GM12891 (cell line): ENCODE measurements around the gene DNAJA3.
A peak's percentile ranks its signal among the peaks of the same experiment; 100 is the strongest.

ENCODE experiments used
- DNase-seq: peaks from one replicate; pipeline ENCODE4 v3.0.0; 2011; ENCODE audit warnings: low spot score; ENCODE audit not compliant: insufficient read length
- FAIRE-seq: peaks from 2 replicates; lab custom pipeline; 2011; peaks lifted over from hg19 to GRCh38; lab: Jason Lieb, UNC
- PAX5 ChIP-seq: IDR thresholded peaks from 2 replicates; pipeline ENCODE4 v1.6.1; 2011; ENCODE audit warnings: low read length, moderate library complexity, mild to moderate bottlenecking; ENCODE audit not compliant: insufficient read depth, severe bottlenecking
- POLR2A ChIP-seq: IDR thresholded peaks from 2 replicates; pipeline ENCODE4 v1.6.1; 2011; ENCODE audit warnings: low read depth, low read length, control low read depth
- POLR2AphosphoS5 ChIP-seq: IDR thresholded peaks from 2 replicates; pipeline ENCODE4 v1.6.1; 2011; ENCODE audit warnings: low read depth, low read length, control low read depth
- POU2F2 ChIP-seq: IDR thresholded peaks from 2 replicates; pipeline ENCODE4 v1.6.1; 2011; ENCODE audit warnings: low read depth, mild to moderate bottlenecking, control low read depth, low read length, moderate library complexity
- SPI1 ChIP-seq: IDR thresholded peaks from 2 replicates; pipeline ENCODE4 v1.6.1; 2011; ENCODE audit warnings: low read depth, low read length, control low read depth
- TAF1 ChIP-seq: IDR thresholded peaks from 2 replicates; pipeline ENCODE4 v1.6.1; 2011; ENCODE audit warnings: low read depth, low read length, control low read depth

The DNAJA3 gene

DNA sequence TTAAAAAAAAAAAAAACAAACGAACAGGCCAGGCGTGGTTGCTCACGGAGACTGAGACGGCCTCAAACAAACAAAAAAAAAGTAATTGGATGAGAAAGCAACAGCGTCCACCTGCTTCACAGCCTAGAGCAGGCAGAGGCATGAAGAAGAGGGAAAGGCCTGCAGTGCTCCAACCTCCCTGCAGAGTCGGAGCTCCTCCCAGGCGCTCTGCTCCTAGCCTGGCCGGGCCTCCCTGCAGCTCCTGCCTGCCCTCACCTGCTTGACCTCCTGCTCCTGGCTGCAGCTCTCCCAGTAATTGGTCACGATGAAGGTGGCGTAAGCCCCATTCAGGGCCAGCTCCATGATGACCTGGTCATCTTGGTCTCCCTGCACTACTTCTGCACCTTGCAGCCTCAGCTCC is 43.3 kb downstream of the DNAJA3 start:
- FAIRE-seq = no peak
- TF ChIP-seq POLR2A = no peak
- no peak for TF ChIP-seq PAX5
- TF ChIP-seq SPI1 = no peak
- TF ChIP-seq TAF1 = no peak
- no peak for TF ChIP-seq POLR2AphosphoS5
- TF ChIP-seq POU2F2 = no peak
- DNase-seq = no peak

DNA sequence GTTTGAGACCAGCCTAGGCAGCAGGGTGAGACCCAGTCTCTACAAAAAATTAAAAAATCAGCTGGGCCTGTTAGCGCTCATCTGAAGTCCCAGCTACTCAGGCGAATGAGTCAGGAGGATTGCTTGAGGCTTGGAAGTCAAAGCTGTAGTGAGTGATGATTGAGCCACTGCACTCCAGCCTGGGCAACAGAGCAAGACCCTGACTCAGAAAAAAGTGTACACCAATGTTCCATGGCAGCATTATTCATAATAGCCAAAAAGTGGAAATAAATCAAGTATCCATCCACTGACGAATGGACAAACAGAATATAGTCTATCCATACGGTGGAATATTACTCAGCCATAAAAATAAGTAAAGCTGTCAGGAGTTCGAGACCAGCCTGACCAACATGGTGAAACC is 46.2 kb downstream of the DNAJA3 start:
- FAIRE-seq (no peak), DNase-seq (no peak)
- TF ChIP-seq PAX5 (no peak), POU2F2 (no peak), SPI1 (no peak), POLR2AphosphoS5 (no peak), TAF1 (no peak), POLR2A (no peak)

DNA sequence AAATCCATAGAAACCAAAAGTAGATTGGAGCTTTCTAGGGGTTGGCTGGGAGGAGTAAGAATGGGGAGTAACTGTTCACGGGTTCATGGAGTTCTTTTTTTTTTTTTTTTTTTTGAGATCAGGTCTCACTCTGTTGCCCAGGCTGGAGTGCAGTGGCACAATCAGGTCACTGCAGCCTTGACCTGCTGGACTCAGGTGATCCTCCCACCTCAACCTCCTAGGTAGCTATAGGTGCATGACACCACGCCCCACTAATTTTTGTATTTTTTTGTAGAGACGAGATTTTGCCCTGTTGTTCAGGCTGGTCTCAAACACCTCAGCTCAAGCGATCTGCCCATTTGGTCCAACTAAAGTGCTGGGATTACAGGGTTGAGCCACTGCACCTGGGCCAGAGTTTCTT is 47.2 kb downstream of the DNAJA3 start:
- FAIRE-seq (no peak), DNase-seq (no peak)

DNA sequence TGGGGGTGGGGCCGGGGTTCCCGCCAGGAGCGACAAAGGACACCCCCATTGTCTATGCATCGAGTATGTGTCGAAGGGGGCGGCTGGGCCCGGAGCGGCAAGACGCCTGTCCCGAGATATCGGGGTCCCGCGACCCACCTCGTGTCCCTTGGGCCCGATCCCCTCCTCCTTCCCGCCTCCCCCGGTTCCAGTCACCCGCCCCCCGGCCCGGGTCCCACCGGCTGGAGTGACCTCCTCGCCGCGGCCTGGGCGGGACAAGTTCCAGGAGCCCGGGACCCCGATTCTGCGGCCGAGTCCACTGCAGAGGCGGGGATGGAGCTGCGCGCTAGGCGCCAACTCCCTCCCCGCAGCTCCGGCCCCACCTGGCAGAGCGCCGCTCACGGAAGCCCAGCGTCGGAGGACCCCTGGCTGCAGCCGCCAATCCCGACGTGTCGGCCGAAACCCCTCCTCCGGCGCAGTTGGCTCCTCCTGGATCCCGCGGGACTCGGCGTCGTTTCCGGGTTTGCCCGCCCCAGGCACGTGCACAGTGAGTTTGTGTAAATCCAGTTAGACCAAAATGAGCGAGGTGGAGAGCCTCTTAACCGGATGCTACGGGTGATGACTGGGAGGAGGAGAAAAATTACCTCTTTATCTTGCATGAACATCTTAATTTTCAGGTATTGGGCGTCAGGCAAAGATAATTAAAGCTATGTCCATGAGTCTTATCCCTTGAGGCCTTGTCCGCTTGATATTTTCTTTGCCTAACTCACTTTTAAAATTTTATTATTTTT is 48.7 kb downstream of the DNAJA3 start, which contains the start of gene NMRAL1:
Gene NMRAL1, minus strand, starts transcription at position 434 of the 770 bp plus-strand sequence. CDS start 493 bp downstream, outside the sequence.
- FAIRE-seq (peak; percentile 45), DNase-seq (peak; percentile 89)
- no peak for TF ChIP-seq POU2F2
- TF ChIP-seq TAF1 = no peak
- no peak for TF ChIP-seq PAX5
- TF ChIP-seq POLR2A = peak; percentile 74
- no peak for TF ChIP-seq SPI1
- TF ChIP-seq POLR2AphosphoS5 = peak; percentile 84

More for the DNA sequence above, 47.2 kb downstream of the DNAJA3 start:
- no peak for TF ChIP-seq PAX5
- TF ChIP-seq POLR2A = no peak
- no peak for TF ChIP-seq TAF1
- TF ChIP-seq POLR2AphosphoS5 = no peak

DNA sequence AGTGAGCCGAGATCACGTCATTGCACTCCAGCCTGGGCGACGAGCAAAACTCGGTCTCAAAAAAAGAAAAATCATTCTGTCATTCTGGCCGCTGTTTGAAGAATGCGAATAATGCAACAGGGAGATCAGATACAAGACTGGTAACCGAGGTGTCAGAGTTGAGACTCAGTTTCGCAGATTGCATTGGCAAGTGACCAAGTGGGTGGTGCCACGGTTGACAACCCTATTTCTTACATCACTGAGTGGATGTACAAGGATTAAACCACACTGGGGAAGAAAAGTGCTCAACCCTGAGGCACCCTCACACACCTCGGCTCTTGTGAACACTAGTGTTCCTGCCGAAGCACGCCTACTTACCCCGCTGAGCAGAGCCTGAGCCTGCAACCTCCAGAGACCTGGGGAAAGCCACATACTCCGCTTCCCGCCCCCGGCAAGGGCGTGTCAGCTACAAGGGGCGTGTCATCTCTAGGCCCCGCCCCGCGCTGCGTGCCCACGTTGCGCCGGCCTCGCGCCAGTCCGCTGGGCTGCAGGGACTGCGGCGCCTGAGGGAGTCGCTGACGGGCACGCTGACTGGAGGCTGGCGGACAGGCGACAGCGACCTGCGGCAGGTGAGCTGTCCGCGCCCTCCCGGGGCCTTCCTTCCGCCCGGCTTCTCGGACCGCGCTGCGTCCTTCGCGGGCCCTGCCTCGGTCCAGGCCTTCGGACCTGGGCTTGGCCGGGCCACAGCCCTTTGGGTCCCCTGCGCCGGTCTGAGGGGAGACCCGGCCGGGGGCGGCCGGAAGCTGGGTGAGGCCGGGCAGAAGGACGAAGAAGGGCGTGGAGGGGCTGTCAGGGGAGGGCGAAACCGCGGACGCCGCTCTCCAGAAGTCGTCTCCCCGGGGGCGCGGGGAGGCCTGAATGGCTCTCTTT is 50.5 kb downstream of the DNAJA3 start, which contains the start of gene HMOX2:
Gene HMOX2, plus strand, starts transcription at position 519 of the 909 bp plus-strand sequence. CDS start 29,127 bp downstream, outside the sequence.
- DNase-seq (peak; percentile 93), FAIRE-seq (peak; percentile 97)
- TF ChIP-seq POLR2AphosphoS5 (peak; percentile 84), POLR2A (peak; percentile 91), TAF1 (peak; percentile 80), PAX5 (no peak), SPI1 (no peak), POU2F2 (peak; percentile 23; the same call in 1 of the 2 replicates)

DNA sequence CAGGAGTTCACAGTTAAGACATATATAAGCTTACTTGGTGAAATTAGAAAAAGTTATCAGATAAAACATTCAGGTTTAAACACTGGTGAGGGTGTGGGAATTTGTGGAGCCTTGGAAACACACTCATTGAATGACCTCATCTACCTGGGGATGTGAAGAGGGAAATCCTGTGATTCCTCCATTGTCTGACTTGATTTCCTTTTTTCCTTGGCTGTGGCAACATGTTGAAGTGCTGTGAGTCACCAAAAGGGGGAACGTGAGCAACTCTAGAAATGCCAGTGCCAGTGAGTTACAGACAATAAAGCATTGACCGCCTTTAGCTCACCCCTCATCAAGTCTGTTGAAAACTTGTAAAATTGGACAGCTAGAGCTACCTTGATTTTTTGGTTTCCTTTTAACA is 52.3 kb downstream of the DNAJA3 start:
- TF ChIP-seq PAX5 = no peak
- no peak for TF ChIP-seq POU2F2
- TF ChIP-seq TAF1 = no peak
- TF ChIP-seq POLR2AphosphoS5 = no peak
- TF ChIP-seq SPI1 = no peak
- no peak for TF ChIP-seq POLR2A
- DNase-seq (no peak), FAIRE-seq (no peak)

DNA sequence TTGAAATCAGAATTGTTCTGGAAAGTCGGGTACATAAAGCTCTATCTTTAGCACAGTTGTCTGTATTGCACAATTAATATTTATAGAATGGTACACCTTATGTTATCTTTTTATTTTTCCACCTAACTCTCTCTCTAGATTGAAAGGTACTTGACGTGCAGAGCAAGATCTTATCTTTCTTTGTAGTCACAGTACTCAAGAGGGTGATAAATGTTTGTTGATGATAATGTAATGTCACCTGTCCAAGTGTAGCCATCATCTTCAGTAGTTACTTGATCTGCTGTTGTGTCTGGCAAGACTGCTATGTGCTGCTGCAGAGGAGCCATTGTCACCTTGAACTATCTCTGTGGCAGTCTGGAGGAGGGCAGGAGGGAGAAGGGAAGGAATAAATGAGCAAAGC is 55.9 kb downstream of the DNAJA3 start:
- FAIRE-seq (no peak), DNase-seq (no peak)
- TF ChIP-seq POLR2A (no peak), SPI1 (no peak), POU2F2 (no peak), TAF1 (no peak), PAX5 (no peak), POLR2AphosphoS5 (no peak)

DNA sequence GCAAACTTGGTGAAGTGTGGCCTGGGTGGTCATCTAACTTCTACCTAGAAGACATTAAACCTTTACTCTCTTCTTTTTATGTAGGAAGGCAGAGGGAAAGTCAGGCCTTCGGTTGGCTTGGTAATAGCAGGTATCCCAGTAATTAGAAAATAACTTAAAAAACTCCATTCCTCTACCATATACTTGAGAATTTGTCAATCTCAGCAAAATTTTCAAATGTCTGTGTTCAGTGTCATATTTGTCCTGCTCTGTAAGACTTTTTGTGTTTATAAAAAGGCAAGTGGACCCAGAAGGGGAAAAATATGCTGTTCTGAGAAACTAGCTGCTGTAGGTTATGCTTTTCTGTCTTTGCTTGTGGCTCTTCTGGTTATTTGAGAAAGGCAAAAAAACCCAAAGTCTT is 56.3 kb downstream of the DNAJA3 start:
- FAIRE-seq = no peak
- TF ChIP-seq POLR2A (no peak), PAX5 (no peak), TAF1 (no peak), SPI1 (no peak), POU2F2 (no peak), POLR2AphosphoS5 (no peak)
- DNase-seq = no peak
